CD4-positive, alpha-beta T cell treated with Interleukin-17A for 4 hours (primary cell): ENCODE results near the gene AFDN.

Experiments
- DNase-seq: peaks from one replicate; pipeline ENCODE4 v3.0.0-alpha.2; 2020; ENCODE audit warnings: mixed read lengths

Gene AFDN

GRCh38 chr6:167928111-167928510, 101.4 kb downstream of the AFDN start:
- DNase-seq = no peak

- no peak for DNase-seq
Observed at GRCh38 chr6:167930295-167930694, 103.6 kb downstream of the AFDN start.

- DNase-seq = no peak
Observed at GRCh38 chr6:167932468-167933276, 106.0 kb downstream of the AFDN start.

GRCh38 chr6:167933290-167933689, 106.6 kb downstream of the AFDN start:
- DNase-seq = no peak

GRCh38 chr6:167933847-167934246, 107.1 kb downstream of the AFDN start:
- no peak for DNase-seq

GRCh38 chr6:167934426-167934864, 107.7 kb downstream of the AFDN start:
- no peak for DNase-seq

- no peak for DNase-seq
Observed at GRCh38 chr6:167936051-167936450, 109.3 kb downstream of the AFDN start.

- DNase-seq = no peak
Observed at GRCh38 chr6:167937301-167937700, 110.6 kb downstream of the AFDN start.

GRCh38 chr6:167937948-167938911, 111.5 kb downstream of the AFDN start:
- no peak for DNase-seq

- no peak for DNase-seq
Observed at GRCh38 chr6:167941822-167942221, 115.1 kb downstream of the AFDN start.

- no peak for DNase-seq
Observed at GRCh38 chr6:167944130-167944529, 117.4 kb downstream of the AFDN start.

- DNase-seq = no peak
Observed at GRCh38 chr6:167946007-167946406, 119.3 kb downstream of the AFDN start.

- DNase-seq = no peak
Observed at GRCh38 chr6:167946604-167947003, 119.9 kb downstream of the AFDN start.

GRCh38 chr6:167947716-167948115, 121.0 kb downstream of the AFDN start:
- DNase-seq = no peak

- DNase-seq = no peak
Observed at GRCh38 chr6:167948716-167949115, 122.0 kb downstream of the AFDN start.

- DNase-seq = no peak
Observed at GRCh38 chr6:167949121-167949684, 122.5 kb downstream of the AFDN start.

GRCh38 chr6:167951781-167952511, 125.2 kb downstream of the AFDN start:
- DNase-seq = no peak

- no peak for DNase-seq
Observed at GRCh38 chr6:167952512-167952859, 125.8 kb downstream of the AFDN start.

GRCh38 chr6:167953551-167953950, 126.8 kb downstream of the AFDN start:
- no peak for DNase-seq

GRCh38 chr6:167954151-167954550, 127.4 kb downstream of the AFDN start:
- DNase-seq = no peak

GRCh38 chr6:167956491-167956890, 129.8 kb downstream of the AFDN start:
- no peak for DNase-seq

- DNase-seq = no peak
Observed at GRCh38 chr6:167956983-167957492, 130.3 kb downstream of the AFDN start.

GRCh38 chr6:167957626-167958025, 130.9 kb downstream of the AFDN start:
- no peak for DNase-seq
